SW480 (cell line): ENCODE results near the gene PPP3R1.

Source experiments
- DNase-seq: peaks from one replicate; pipeline ENCODE4 v3.0.0-alpha.2; 2016; ENCODE audit warnings: low spot score

The PPP3R1 gene

DNA sequence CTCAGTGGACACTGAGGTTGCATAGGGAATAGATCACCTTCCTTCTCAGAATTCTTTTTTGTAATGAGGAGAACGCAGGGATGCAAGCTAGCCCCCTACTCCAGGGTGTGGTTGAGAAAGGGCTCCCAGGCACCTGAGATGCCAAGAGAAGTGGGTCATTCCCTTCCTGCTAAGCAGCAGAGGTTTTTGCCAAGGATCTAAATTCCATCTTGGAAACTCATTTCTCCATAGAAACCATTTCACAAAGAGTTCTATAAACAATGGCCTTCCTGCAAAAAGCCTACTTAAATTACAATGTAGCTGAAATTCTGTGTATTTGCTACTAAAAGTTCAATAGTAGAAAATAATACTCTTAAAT, 3.7 kb upstream of the PPP3R1 start:
- no peak for DNase-seq

DNA sequence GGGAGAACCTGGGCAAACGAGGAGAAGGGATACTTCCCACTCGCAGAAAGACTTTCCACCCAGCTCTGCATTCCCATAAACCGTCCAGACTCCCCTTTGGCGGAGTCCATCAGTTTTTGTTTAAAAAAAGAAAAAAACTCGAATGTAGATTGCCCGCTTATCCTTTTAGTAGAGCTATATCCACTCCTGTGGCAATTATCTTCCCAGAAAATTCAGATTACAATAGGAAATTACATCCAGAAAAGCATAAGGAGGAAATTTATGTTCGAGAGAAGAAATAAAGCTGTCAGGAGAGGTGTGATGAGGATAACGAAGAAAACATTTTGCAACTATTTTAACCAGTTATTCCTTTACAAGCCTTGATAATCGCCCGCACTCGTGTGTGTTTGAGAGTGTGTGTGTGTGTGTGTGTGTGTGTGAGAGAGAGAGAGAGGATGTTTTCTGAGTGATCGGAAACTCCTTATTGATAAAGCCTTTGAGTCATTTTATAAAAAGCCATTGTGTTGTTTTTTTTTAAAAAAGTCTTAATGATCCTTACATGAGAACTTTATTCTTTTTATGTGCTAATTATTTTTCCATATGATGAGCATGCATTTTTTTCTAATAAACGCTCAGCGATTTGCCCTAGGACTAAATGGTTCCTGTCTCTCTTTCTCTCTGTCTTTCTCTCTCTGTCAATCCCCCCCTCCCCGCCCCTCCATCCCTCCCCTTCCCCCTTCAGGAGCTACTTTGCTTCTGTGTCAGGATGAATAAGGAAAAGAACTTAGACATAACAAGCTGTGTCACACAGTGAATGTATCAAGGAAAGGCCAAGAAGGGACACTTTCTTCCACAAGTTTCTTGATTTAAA, 1.1 kb upstream of the PPP3R1 start:
- DNase-seq: peak; percentile 34

DNA sequence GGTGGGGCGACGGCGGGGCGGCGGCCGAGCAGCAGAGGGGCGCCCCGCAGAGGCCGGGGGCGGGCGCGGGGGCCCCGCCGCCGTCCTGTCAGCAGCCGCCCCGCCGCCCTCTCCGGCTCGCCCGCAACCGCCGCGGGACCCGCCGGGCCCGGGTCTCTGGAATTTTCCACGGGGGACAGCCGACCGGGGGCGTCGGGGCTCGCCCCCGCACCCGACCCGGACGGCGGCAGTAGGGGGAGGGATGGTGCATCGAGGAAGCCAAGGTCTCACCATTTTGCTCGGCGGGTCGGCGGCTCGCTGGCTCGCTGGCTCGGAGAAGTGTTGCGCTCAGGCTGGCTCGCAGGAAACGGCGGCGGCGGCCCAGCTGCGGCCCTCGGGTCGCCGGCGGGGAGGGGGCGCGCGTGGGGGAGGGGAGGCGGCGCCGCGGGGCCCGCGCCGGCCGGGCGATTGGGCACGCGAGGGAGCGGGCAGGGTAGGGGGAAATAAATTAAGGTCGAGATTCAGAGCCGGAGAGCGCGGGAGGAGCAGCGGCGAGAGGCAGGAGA, 405 bp downstream of the PPP3R1 start:
- DNase-seq: peak; percentile 8

DNA sequence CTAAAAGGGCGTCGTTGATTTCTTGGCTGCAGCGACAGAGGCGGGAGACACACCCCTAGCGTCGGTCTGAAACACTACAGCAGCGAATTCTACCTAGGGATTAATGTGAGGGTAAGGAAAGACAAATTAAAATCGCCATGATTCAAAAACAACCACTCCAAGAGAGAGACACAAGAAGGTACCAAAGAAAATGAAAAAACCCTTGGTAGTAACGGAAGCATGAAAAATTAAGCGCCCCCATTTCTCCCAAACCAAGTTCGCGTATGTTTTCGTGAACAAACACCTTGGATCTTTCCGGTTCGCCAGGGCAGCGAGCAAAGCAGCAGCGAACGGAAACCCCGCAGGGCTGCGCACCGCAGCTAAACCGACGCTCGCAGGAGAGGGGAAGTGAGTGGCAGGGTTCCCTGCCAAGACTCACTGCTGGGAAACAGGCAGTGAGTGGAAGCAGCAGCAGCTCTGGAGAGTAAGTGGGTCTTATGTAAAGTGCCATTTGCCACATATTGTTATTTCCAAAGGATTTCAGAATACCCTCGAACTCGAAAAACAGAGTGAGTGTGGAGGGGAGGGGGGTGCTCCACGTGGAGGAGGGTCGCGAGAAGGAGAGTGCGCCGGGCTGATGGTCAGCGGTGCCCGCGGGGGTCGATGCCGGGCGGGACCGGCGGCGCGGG, 1.0 kb downstream of the PPP3R1 start:
- peak; percentile 95 for DNase-seq

DNA sequence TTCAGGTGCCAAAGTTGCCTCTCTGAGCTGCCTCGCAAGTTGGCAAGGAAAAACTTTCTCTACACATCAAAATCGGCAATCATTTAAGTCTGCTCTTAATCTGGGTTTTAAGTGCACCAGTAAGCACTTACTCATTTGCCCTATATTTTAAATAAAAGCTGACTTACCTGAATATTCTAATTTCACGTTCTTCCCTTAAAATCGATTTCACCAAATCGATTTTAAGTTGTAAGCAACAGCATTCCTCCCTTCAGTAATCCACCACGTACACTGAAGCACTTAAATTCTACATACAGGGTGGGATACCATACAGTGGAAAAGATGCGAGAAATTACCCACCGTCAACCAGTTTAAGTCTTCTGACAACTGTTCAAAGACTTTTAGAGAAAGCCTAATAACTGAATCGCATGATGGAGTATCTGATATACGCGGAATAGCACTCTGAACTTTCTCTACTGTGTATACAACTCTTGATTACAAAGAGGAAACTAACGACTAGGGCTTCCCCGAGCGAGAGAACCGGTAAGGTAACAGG, 1.6 kb downstream of the PPP3R1 start:
- DNase-seq: peak; percentile 3

DNA sequence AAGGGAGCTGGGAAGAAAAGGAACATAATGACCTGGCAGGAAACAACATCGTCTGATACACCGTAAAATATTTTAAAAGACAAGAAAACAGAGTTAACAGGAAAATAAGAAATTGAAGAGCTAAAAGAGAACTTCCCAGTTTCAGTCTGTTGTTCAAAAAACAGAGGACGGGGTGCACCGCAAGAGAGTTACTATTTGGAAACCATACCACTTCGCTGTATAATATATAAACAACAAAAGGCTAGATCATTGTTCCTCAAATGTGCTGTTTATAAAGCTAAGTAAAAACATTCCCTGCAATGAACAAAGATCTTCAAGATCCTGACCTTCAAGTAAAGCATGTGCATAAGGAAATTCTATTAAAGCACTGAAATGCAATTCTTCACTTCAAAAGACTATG, 2.1 kb downstream of the PPP3R1 start:
- no peak for DNase-seq

DNA sequence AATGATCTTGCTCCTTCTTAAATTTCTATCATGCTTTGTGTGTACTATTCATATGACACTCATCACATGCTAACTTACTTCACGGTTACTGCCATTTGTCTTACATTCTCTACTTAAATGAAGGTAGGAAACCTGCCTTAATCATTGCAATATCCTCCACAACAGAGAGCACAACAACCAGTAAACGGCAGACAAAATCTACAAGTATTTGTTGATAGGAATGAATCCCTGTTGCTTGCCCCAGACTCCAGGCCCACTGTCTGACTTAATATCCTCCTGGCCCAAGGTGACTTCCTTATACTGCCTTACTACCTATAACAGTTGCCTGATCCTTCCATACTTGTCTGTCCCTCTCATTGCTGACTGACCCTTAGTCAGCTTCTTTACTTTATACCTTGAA, 3.5 kb downstream of the PPP3R1 start:
- DNase-seq: no peak

DNA sequence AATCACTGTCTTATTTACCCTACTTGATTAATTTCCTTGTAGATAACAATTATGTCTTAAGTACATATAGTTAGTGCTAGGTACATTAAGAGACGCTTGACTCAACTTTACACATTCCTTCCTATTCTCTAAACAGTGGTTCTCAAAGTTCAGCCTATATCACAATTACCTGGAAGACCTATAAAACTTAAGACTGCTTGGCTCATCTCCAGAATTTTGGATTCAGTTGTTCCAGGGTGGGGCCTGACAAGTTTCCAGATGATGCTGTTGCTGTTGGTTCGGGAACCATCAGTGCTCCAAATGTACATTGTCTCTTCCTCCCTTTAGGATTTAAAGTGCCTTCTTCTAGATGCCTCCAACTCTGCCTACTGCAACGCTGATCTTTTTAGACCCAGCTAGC, 4.0 kb downstream of the PPP3R1 start:
- no peak for DNase-seq

DNA sequence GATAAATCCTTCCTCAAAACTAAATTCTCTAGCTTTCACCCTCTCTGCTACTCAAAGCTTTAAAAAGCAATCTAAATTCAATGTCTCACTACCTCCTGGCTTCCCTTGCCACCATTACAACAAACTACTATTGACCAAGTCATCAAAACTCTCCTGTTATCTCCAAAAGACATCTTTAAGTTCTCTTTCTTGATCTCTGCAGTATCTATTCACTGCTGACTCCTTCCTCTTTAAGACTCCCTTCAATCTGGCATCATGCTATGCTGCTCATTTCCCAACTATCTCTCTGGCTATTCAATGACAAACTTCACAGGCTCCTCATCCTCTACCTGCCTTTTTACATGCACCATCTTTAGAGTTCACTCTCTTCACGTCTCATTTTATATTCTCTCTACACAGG, 5.9 kb downstream of the PPP3R1 start:
- DNase-seq: no peak

DNA sequence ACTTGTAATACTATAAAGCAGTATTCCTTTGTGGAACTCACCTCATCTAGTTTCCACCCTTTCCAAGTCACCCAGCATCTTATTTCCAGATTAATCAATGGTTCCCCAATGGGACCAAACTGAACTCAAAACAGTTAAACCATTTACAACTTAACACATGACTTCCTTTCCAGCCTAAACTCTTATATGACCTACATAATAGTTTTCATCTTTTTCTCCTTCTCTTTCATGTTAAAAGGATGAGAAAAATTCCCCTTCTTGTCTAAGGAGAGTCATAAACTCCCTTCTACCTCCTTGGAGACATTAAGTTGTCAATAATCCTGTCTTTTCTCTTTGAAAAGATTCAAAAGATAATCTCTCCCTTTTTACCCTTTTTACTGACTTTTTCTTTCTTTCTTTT, 6.7 kb downstream of the PPP3R1 start:
- no peak for DNase-seq

DNA sequence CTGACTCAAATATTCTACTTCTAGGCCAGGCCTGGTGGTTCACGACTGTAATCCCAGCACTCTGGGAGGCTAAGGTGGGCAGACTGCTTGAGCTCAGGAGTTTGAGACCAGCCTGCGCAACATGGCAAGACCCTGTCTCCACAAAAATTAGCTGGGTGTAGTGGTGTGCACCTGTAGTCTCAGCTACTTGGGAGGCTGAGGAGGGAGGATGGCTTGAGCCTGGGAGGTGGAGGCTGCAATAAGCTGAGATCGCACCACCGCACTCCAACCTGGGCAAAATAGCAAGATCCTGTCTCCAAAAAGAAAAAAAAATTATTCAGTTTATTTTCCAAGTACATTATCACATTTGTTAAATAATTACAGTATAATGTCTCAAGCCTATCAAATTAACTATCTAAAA, 7.3 kb downstream of the PPP3R1 start:
- DNase-seq: no peak

DNA sequence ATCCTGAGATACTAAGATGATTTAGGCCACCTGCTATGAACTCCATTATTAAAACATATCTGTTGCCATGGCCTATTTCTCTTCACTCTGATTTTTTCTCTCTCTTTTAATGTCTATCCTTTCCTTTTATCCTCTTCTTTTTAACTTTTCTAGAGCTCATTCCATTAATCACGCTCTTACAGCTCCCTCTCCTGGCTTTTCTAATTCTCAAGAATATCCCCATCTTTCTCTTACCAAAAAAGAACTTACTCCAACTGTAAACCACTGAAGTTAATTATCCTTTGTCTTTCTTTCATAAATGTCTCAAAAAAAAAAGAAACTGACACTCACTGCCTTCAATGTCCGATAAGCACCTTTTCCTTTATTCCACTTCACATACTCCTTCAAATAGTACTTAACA, 7.9 kb downstream of the PPP3R1 start:
- no peak for DNase-seq

DNA sequence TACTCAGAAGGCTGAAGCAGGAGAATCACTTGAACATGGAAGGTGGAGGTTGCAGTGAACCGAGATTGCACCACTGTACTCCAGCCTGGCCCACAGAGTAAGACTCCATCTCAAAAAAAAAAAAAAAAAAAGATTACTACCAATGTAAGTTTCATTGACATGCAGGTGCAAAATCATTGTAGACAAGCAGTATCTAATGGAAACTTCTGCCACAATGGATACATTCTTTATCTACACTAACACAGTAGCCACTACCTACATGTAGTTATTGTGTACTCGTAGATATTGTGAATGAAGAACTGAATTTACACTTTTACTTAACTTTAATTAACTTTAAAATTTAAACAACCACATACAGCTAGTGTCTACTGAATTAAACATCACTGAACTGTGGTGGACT, 10.6 kb downstream of the PPP3R1 start:
- DNase-seq: no peak

DNA sequence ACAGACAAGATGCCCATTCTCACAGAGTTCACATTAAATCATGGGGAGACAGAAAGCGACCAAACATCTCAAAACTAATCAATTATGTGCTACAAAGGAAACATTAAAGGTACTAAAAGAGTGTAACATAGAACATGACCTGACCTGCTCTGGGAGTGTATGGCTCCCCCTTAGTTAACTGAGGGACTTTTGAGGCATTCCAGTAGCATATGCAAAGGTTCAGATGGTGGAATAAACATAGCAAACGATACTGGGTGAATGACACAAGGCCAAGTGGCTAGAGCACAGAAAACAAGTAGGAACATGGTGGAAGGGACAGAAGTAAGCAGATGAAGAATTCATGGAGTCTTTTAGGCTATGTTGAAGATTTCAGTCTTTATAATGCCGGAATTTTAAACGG, 11.9 kb downstream of the PPP3R1 start:
- no peak for DNase-seq

DNA sequence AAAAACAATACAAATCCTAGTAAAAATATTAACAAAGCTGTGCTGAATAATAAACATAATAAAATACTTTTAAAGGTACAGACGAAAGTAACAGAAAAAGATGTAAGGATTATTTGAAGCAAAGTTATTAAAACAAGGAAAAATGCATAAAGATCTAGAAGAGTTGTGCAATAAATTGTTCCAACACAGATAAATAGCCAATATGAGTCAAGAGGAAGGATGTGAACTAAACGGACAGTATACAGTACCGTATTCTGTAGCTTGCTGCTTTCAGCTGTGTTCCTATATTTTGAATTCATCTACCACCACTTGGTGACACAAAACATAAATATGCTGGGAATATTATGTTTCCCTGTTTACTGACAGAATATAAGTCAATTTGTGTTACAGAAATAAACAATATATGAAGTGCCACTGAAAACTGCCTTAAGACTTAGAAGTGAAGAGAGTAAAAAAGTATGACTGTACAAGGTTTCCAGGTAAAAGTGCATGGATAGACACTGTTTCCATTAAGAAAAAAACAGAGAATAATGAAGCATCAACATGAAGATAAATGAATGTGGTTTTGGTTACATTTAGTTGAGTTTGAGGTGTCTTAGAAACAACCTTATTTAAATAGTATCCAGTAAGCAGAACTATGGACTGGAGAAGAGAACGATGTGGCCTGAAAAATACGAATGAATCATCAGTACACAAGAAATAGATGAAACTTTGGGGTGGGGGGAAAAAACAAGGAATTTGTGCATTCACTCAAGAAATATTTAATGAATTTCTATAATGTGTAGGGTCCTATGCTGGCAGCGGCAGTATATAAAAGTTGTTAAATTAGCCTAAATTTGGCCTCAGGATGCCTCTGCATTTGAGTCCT, 13.1 kb downstream of the PPP3R1 start:
- no peak for DNase-seq

DNA sequence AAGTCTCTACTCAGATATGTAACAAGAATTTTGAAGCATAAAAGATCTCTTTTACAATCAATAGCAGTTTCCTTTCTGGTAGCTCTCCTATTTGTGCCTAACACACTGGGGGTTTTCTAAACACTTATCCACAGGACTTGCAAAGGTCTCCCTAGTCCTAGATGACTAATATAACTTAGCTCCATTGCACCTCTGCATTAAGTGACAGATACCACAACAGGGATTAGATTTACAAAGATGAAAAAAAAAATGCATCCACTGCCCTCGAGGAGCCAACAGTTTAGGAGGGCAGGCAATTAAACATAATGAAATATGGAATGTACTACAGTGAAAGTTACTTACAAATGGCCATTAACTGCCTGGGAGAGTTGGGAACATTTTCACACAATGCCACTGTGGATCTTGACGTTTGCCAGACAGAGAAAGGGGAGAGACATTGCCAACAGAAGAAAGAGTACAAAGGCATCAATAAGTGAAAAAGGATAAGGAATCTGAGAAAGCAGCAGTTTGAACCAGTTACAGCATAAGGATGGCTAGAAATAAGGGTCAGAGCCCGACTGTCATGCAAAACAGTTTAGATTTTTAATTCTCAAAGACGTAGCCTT, 14.3 kb downstream of the PPP3R1 start:
- no peak for DNase-seq

DNA sequence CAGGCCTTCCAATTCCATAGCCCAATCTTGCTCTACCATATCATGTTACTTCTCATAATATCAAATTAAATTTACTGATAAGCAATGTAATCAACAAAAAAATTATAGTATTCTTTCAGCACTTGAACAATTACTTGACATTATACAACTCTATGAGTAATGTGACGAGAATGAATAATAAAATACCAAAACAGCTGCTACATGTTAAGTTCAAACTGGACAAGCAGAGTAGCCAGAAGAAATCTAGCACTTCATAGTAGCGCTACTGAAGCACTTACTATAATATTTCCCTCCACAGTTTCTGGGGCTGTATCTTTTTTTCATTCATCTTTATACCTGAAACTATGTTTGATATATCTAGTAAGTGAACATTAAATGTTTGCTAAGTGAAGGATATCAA, 14.9 kb downstream of the PPP3R1 start:
- no peak for DNase-seq

DNA sequence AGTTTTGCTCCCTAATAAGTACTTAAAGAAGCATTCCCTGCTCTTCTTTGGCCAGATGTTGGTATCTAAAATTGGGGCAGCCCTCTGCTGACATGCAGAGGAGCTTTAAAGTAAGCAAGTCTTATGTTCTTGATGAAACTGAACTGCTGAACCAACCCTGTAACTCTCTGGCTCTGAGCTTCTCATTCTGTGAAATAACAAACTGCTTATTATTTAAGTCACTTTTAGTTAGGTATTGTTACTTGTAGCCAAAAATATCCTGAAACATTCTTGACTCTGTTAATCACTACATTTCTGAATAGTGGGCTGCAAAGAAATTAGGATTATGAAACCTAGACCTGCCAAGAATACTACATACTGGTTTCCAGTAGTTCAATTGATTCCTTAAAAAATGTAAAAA, 15.5 kb downstream of the PPP3R1 start:
- DNase-seq: no peak

DNA sequence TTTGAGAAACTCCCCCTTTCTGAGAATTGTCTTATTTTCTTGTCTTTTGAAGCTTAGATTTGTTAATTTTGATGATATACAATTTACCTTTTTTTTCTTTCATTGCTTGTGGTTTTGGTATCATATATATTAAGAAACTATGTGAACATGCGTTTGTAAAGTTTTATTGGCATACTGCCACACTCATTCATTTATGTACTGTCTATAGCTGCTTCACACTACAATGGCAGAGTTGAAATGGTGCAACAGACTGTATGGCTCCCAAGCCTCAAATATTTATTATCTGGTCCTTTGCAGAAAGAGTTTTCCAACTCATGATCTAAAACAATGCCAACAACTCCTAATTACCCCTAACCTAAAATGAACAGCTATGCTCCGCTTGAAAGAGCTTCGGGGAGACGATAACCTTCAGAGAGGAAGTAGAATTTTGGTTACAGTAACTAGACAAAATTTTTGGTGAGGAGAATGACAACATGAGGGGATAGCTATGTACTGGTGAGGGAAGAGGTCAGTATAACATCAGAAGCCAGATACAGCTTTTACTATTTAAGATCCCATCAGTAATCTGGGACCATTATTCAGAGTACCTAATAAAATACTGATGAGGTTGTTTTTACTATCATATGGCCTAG, 16.1 kb downstream of the PPP3R1 start:
- DNase-seq: no peak

DNA sequence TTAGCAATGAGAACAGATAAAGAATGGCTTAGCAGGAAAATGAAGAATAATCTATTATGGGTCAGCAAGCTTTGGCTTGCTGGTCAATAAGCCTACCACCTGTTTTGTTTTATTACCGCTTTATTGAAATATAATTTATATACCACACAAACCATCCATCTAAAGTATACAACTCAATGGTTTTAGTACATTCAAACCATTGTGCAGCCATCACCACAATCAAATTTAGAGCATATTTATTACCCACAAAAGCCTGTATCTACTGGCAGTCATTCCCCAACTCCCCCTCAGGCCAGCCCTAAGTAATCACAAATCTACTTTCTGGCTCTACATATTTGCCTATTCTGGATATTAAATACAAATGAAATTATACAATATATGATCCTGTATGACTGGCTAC, 17.2 kb downstream of the PPP3R1 start:
- DNase-seq: no peak

DNA sequence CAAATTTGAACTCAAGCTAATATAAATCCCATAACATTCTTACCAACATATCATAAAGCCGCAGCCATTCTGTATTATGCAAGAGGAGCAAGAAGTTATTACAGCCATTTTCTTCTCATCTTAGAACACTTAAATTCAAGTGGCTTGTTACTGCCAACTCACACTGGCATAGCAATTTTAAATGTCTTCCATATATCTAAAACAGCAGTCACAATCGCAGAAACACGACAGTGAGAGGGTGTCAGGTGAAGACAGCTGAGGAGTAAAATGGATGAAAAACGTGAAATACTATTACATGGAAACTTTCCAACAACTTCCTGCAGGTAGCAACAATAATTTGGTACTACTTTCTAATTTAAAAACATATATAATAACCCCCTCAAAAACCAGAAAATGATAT, 17.9 kb downstream of the PPP3R1 start:
- no peak for DNase-seq

DNA sequence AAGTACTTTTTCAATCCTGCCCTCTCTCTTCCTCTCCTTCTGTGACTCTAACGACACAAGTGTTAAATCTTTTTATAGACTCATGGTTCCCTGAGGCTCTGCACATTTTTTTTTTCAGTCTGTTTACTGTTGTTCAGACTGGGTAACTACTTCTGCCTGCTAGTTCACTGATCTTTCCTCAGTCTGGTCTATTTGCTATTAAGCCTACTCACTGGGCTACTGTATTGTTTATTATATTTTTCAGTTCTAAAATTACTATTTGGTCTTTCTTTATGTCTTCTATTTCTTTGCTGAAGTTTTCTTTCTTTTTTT, 21.3 kb downstream of the PPP3R1 start:
- DNase-seq: no peak
